Measurements from ENCODE around the gene UST.
"Not testable (repeated sequence)": the region's sequence is repeated elsewhere in the genome, so short reads cannot be mapped to it uniquely, and the experiment has no call there.

UST gene

GRCh38 chr6:148735989-148736388 lies 10.8 kb upstream of the UST start:
- no peak for DNase-seq (ENCODE audit: low read depth in 2 of 2)

DNA sequence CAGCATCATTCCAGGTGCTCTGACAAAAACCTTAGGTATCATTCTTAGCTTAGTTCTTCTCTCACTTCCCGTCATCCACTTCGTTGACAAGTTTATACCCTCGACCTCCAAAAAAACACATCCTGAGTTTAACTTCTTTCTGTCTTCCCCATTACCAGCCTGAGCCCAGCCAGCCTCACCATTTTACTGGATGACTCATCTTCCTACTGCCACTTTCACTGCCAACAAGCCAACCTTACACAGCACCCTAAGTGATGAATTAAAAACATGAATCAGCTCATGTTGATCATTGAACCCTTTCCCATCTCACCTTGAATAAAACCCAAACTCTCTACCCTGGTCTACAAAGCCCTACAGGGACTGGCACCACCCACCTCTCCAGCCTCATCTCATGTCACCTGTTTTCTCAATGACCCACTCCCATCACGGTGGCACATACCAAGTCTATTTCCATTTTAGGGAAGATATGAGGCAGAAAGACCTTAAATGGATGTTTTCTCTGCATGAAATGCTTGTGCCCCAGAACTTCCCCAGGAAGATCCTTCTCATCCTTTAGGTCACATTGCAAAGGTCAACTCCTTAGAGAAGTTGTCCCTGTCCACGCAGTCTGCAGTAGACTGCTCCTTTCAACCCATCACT lies 9.9 kb upstream of the UST start:
- no peak for DNase-seq (ENCODE audit: low read depth in 2 of 2)

DNA sequence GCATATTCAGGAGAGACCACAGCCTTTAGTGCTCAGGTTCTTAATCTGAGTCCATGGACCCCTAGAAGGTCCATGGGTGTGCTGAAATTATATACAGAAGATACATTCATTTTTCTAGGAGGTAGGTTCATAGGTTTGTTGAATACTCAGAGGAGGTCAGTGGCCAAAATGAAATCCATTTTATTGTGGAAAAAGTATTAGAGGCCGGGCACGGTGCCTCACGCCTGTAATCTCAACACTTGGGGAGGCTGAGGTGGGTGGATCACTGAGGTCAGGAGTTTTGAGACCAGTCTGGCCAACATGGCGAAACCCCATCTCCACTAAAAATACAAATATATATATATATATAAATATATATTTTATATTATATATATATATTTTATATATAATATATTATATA lies 9.0 kb upstream of the UST start:
- no peak for DNase-seq (ENCODE audit: low read depth in 2 of 2)

- DNase-seq (ENCODE audit: low read depth in 2 of 2) = no peak
Measured at GRCh38 chr6:148738946-148739821, 7.6 kb upstream of the UST start.

DNA sequence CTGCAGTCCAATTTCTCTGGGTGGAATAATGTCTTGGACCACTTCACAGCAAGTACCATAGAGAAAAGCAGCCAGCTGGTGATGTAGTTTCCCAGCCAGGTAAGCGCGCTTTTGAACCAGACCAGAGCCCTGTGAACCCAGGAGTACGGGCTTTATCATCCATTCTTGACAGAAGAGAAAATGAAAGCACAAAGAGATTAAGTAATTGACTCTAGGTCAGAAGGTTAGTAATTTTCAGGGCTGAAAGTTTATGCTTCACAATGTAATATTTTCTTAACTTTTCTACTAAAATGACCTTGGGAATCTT lies 7.1 kb upstream of the UST start:
- DNase-seq (ENCODE audit: low read depth in 2 of 2) = no peak

GRCh38 chr6:148743476-148743875 lies 3.4 kb upstream of the UST start:
- DNase-seq (ENCODE audit: low read depth in 2 of 2) = no peak

DNA sequence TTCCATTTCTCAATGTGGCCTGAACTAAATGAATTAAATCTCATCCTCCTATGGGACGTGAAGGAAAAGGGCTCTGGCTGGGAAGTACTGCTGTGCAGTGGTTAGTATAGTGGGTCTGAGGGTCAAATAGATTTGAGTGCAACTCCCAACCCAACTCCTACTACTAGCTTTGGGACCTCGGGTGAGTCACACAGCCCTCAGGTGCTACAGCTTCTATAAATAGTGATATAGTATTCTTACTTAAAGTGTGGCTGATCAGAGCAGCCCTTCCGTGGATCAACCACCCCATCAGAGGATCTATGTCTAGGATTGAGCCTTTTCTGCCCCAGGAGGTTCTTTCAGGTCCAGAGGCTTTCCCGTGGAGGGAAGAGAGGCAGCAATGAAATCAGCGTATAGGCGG lies 904 bp upstream of the UST start:
- DNase-seq (ENCODE audit: low read depth in 2 of 2) = no peak

- DNase-seq (ENCODE audit: low read depth in 2 of 2) = peak in 1 of 2 donors; percentile 30
Measured at GRCh38 chr6:148747145-148747470, 278 bp downstream of the UST start.

DNA sequence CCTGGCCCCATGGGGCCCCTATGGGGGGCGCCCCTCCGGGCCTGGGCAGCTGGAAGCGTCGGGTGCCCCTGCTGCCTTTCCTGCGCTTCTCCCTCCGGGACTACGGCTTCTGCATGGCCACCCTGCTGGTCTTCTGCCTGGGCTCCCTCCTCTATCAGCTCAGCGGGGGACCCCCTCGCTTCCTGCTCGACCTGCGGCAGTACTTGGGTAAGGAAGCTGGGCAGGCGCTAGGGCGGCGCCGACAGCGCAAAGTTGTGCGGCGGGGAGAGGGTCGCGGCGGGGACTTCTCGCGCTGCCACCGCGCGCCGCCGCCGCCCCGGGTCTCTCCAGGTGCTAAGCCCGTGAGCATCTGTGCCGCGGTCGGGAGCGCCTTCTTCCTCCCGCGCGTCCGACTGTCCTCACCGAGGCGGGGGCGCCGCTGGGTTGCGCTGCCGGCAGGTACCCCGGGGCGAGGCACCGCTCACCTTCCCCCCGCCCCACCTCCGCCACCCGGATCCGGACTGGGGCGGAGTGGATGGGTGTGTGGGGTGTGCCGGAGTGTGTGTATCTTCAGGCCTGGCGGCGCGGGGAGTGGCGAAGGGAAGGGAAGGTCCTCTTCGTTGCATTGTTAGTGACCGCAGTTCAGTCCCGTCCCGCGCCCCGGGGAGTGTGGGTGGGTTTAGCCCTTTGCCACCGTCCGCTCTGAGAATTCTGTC lies 788 bp downstream of the UST start:
- peak in 1 of 2 donors; percentile 35 for DNase-seq (ENCODE audit: low read depth in 2 of 2)

- no peak for DNase-seq (ENCODE audit: low read depth in 2 of 2)
Measured at GRCh38 chr6:148749674-148750073, 2.8 kb downstream of the UST start.

DNA sequence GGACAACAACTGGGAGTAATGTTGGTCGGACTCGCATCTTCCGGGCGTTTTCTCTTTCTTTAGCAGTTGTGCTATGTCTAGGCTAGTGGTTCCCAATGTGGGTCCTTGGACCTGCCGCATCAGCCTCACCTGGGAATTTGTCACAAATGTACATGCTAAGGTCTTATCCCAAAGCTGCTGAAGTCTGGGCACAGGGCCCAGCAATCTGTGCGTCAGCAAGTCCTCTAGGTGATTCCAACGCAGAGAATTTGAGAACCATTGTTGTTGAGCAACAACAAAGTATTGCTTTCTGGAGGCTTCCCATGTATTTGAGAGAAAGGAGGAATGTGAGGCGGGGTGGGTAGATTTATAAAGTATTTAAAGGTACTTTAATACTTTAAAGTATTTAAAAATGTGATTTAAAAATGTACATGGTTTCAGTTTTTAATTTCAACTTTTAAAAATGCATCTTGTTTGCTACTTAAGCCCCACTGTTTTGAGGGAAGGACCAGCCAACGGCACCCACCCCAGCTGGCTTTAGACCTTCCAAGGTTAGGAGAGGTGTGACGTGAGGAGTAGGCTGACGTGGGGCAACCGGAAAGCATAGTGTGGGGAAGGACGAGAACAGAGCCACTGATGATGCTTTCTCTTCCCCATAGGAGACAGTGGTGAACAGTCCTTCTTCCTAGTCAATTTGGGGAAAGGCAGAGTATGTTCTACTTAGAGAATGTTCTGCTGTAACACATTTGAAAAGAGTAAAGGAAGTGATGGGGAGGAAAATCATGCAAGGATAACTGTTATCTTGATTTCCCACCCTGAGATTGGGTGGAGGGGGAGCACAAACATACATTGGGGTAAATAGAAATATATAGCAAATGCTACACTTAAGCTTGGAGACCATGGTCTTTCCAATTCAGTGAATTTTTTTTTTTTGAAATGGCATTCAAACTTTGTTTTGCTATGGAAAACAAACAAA lies 4.3 kb downstream of the UST start:
- DNase-seq (ENCODE audit: low read depth in 2 of 2) = no peak

- no peak for DNase-seq (ENCODE audit: low read depth in 2 of 2)
Measured at GRCh38 chr6:148751793-148752170, 5.0 kb downstream of the UST start.

- not testable (repeated sequence) for DNase-seq (ENCODE audit: low read depth in 2 of 2)
Measured at GRCh38 chr6:148755379-148755778, 8.5 kb downstream of the UST start.

DNA sequence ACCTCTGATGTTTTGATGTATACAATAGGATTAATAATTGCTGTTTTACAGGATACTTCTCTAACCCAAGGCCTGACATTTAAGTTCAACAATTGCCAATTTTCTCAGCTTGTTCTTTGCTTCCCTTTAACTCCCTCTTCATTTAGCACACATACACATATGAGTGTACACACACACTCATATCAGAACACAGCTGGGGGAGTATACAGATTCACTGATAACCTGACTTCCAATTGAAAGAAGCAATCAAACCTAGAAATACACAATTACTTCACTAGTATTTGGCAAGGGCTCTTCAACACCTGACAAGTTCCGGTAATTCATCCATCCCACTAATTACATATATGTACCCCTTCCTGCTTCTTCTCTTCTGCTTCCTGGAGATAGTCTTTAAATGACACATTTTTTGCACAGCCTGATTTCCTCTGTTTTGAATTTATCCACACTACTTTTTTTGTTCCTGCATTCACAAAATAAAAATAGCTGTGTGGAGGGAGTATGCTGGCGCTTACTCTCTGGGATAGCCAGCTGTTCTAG lies 11.2 kb downstream of the UST start:
- no peak for DNase-seq (ENCODE audit: low read depth in 2 of 2)

GRCh38 chr6:148758492-148758891 lies 11.7 kb downstream of the UST start:
- DNase-seq (ENCODE audit: low read depth in 2 of 2) = no peak

DNA sequence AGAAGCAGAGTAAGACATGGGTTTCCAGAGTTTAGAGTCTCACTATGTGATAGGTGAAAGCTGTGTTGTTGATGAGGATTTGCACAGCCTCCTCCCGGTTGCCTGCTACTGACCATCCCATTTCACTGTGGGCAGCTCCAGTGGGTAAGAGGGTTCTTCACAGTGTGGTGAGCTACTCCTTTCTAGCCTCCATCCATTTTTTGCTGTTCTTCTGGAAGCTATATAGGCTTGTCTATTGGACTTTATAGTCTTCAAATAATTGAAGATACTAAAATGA lies 13.4 kb downstream of the UST start:
- no peak for DNase-seq (ENCODE audit: low read depth in 2 of 2)

- DNase-seq (ENCODE audit: low read depth in 2 of 2) = peak in 1 of 2 donors; percentile 39
Measured at GRCh38 chr6:148760568-148761526, 14.0 kb downstream of the UST start.

DNA sequence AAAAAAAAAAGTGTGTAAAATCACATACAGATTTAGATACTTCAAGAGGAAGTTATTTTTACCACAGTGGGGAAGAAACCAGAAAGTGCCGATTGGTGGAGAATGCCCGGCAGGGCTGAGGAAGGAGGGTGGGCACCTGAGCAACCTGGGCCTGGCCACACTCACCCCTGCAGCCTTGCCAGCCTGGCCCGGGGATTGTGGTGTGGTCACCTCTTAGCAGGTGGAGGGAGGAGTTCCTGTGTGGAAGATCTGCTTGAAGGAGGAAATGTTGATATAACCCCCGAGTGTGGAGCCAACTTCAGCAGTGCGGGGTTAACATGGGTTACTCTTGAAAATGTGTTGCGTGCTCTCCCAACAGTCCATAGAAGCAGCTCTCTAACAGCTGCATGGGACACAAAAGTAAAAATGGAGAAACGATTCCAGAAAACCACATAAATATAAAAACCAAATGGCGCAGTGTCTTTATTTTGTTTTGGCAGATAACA lies 14.7 kb downstream of the UST start:
- peak in 1 of 2 donors; percentile 32 for DNase-seq (ENCODE audit: low read depth in 2 of 2)

DNA sequence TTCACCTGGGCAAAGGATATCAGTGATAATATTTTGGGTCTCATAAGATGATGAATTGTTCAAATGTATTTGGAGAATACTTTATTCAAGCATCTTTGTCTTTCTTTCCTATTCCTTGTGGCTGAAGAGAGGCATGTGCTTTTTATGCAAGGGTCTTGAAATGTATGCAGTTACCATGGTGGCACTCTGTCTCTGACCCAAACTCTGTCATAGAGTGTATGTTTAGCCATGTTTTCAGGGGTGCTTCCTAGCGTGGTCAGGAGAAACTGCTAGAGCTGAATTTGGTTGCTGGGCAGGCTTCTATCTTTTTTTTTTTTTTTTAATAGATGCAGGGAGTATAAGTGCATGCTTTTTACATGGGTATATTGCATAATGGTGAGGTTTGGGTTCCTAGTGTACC lies 15.4 kb downstream of the UST start:
- DNase-seq (ENCODE audit: low read depth in 2 of 2) = no peak

DNA sequence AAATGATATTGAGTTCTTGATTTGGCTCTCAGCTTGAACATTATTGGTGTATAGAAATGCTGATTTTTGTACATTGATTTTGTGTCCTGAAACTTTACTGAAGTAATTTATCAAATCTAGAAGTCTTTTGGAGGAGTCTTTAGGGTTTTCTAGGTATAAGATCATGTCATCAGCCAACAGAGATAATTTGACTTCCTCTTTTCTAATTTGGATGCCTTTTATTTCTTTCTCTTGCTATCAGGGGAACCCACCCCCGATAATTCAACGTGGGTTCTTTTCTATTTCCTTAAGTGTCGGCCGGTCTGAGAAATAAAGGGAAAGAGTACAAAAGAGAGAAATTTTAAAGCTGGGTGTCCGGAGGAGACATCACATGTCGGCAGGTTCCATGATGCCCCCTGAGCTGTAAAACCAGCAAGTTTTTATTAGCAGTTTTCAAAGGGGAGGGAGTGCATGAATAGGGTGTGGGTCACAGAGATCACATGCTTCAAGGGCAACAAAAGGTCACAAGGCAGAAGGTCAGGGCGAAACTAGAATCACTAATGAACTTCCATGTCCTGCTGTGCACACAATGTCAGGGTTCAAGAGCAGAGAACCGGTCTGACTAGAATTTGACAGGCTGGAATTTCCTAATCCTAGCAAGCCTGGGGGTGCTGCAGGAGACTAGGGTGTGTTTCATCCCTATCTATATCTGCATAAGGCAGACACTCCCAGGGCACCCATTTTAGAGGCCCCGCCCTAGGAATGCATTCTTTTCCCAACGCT lies 17.6 kb downstream of the UST start:
- not testable (repeated sequence) for DNase-seq (ENCODE audit: low read depth in 2 of 2)
